Adipocyte (in vitro differentiated cells): Measurements from ENCODE around the gene NHP2.
"Not testable (repeated sequence)": the region's sequence is repeated elsewhere in the genome, so short reads cannot be mapped to it uniquely, and the experiment has no call there.

ENCODE experiments used
- DNase-seq: peaks from one replicate; pipeline ENCODE4 v3.0.0-alpha.2; 2015; ENCODE audit warnings: low read depth
- H3K27me3 ChIP-seq: replicated peaks from 2 replicates; pipeline ENCODE4 v1.7.0; 2013; ENCODE audit warnings: mild to moderate bottlenecking, low read length, moderate library complexity; ENCODE audit not compliant: control insufficient read depth, insufficient read depth
- H3K36me3 ChIP-seq: 2 replicates; pipeline ENCODE4 v1.7.0; 2013; ENCODE audit warnings: low read length, mild to moderate bottlenecking, moderate library complexity; ENCODE audit not compliant: control insufficient read depth, insufficient read depth, severe bottlenecking
- H3K4me1 ChIP-seq: 2 replicates; pipeline ENCODE4 v1.7.0; 2013; ENCODE audit warnings: mild to moderate bottlenecking, low read length, moderate library complexity; ENCODE audit not compliant: control insufficient read depth, insufficient read depth
- H3K4me3 ChIP-seq: 2 replicates; pipeline ENCODE4 v1.7.0; 2013; ENCODE audit warnings: mild to moderate bottlenecking, low read length, moderate library complexity
- H3K9ac ChIP-seq: 2 replicates; pipeline ENCODE4 v1.7.0; 2013; ENCODE audit warnings: mild to moderate bottlenecking, low read length, moderate library complexity
- H3K9me3 ChIP-seq: 2 replicates; pipeline ENCODE4 v1.7.0; 2013; ENCODE audit warnings: mild to moderate bottlenecking, low read length, moderate library complexity; ENCODE audit not compliant: control insufficient read depth

The NHP2 gene

DNA sequence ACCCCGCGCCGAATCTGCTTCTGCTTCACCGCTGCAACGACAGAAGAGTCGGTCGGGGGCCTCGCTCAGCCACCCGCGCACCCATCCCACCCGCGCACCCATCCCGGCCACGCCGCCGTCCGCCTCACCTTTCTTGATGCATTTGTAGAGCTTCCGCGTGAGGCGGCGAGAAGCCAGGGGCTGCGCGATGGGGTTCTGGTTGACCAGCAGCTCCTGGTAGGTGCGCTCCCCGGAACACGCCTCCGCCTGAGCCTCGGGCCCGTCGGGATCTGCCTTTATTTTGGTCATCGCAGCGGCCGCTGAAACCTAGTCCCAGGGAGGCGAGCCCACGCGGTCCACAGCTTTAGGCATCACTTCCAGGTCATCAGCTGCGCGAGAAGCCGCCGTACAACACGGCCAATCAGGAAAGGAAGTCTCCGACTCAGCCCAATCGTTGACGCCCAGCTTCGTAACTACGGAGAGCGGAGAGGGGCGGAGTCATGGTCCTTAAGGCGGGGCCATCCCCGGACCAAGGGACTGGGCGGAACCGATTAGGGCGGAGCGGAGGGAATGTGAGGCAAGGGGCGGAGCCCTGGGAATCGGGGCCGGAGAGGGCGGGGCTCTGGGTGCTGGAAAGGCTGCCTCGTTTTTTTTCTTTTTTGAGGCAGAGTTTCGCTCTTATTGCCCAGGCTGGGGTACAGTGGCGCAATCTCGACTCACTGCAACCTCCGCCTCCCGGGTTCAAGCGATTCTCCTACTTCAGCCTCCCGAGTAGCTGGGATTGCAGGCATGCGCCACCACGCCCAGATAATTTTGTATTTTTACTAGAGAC, at the start of gene NHP2:
Gene NHP2 (minus strand): TSS at position 356 of the 811 bp plus-strand sequence. CDS start 68 bp downstream, at position 288.
- H3K9ac ChIP-seq: peak within 1 kb of the TSS; percentile 87
- H3K9me3 ChIP-seq: no peaks in the 10 kb centered on the region
- H3K4me3 ChIP-seq: peak within 1 kb of the TSS; percentile 85
- DNase-seq: peak; percentile 100
- peaks cover 23% of the 10 kb centered on the region for H3K4me1 ChIP-seq
- no peaks in the 10 kb centered on the region for H3K27me3 ChIP-seq
- peaks cover 24% of the 10 kb centered on the region for H3K36me3 ChIP-seq

DNA sequence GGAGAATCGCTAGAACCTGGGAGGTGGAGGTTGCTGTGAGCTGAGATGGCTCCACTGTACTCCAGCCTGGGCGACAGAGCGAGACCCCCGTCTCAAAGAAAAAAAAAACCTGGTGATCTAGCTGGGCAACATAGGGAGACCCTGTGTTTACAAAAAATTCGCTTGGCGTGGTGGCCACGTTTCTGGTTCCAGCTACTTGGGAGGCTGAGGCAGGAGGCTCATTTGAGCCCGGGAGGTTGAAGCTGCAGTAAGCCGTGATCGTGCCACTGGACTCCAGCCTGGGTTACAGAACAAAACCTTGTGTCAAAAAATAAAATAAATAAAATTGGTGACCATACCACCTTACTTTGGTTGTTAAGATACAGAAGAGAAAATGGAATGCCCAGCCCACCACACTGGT, 48.9 kb upstream of the NHP2 start:
- no peak for DNase-seq
- Histone ChIP-seq H3K9ac (no peak overlapping the region), H3K36me3 (peaks cover 16% of the 10 kb centered on the region), H3K4me3 (no peak overlapping the region), H3K4me1 (peaks cover 18% of the 10 kb centered on the region), H3K9me3 (no peaks in the 10 kb centered on the region), H3K27me3 (no peaks in the 10 kb centered on the region)

DNA sequence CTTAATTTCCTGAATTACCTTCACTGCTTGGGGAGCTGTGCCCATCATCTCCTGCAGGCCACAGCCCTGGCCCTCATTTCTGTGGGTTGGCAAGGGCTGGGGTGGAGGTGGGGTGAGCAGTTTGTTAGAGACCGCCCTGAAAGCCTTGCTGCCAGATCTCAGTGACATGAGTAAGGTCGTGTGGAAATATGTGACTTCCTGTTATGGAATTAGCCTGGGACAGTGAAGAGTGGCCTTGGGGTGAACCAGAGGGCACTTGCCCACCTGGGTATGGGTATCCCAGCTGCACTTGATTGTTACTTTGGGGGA, 48.2 kb upstream of the NHP2 start:
- Histone ChIP-seq H3K4me3 (no peak overlapping the region), H3K9me3 (no peaks in the 10 kb centered on the region), H3K27me3 (no peaks in the 10 kb centered on the region), H3K9ac (no peak overlapping the region), H3K4me1 (peaks cover 12% of the 10 kb centered on the region), H3K36me3 (peaks cover 10% of the 10 kb centered on the region)
- DNase-seq: no peak

DNA sequence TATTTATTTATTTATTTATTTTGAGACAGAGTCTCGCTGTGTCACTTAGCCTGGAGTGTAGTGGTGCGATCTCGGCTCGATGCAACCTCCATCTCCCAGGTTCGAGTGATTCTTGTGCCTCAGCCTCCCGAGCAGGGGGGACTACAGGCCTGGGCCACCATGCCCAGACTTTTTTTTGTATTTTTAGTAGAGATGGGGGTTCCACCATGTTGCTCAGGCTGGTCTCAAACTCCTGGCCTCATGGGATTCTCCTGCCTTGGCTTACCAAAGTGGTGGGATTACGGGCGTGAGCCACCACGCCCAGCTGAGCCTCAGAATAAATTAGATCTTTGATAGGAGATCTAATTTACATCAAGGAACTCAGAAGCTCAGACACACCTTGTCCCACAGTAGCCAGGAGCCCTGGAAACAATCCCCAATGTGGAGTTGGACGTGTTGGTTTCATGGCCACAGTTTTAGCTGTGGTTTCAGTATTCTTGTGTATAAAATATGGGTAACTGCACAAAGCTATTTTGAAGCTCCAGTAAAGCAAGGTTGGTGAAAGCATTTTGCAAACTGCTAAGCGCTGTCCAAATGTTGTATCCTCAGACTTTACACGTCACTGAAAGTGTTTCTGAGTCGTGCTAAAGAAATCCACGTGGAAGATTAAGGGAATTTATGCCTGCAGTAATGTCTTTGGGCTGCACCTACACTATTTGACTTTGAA, 47.7 kb upstream of the NHP2 start:
- H3K4me1 ChIP-seq: peaks cover 7% of the 10 kb centered on the region
- H3K9me3 ChIP-seq: no peaks in the 10 kb centered on the region
- no peak for DNase-seq
- H3K4me3 ChIP-seq: no peak overlapping the region
- H3K36me3 ChIP-seq: peaks cover 5% of the 10 kb centered on the region
- H3K27me3 ChIP-seq: no peaks in the 10 kb centered on the region
- no peak overlapping the region for H3K9ac ChIP-seq

DNA sequence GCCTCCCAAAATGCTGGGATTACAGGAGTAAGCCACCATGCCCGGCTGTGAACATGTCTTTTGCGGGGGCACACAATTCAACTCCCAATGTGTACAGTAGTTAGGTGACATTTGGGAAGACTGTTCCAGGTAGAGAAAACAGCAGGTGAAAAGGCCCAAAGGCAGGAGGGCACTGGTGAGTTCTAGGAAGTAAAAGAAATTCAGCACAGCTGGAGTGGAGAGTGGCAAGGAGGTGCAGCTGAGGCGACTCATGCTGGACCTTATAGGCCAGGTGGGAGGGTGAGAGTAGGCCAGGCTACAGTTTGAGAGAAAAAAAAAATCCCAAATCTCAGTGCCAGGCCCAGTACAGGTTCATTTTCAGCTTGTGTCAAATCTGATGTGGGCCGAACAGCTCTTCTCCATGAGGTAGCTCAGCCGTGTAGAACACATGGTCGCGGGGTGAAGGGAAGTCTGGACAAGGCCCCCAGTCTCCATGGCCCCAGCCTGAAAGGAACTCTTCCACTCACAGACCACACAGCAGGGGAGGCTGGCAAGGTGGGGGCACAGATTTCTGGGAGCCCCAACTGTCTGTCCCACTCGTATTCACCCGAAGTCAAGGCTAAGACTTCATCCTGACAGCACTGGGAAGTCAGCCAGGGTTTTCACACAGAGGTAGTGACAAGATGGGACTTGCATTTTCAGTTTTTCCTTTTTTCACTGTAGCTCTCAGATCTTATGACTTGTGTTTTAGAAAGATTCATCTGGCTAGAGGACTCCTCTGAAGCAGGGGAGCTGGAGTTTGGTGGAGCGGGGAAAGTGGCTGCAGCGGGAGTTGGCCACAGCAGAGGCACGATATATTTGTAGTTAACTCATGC, 46.1 kb upstream of the NHP2 start:
- H3K4me1 ChIP-seq: no peaks in the 10 kb centered on the region
- DNase-seq: no peak
- peaks cover 3% of the 10 kb centered on the region for H3K27me3 ChIP-seq
- H3K9ac ChIP-seq: no peak overlapping the region
- no peak overlapping the region for H3K4me3 ChIP-seq
- H3K9me3 ChIP-seq: no peaks in the 10 kb centered on the region
- H3K36me3 ChIP-seq: no peaks in the 10 kb centered on the region

DNA sequence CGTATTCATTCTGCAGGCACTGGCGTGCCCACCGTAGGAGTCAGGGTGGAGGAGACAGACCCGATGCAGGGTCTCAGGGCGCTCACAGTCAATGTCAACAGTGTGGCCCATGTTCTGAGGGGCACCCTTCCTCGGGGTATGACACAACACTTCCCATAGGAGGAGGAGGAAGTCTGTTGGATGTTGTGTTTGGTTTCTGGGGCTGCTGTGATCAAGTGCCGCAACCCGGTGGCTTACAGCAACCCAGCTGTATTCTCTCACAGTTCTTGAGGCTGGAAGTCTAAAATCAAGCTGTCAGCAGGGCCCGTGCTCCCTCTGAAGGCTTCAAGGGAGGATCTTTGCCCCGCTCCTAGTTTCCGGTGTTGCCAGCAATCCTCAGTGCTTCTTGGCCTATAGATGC, 45.0 kb upstream of the NHP2 start:
- H3K4me3 ChIP-seq: no peak overlapping the region
- H3K27me3 ChIP-seq: peaks cover 14% of the 10 kb centered on the region
- H3K9ac ChIP-seq: no peak overlapping the region
- H3K36me3 ChIP-seq: no peaks in the 10 kb centered on the region
- H3K4me1 ChIP-seq: no peaks in the 10 kb centered on the region
- no peaks in the 10 kb centered on the region for H3K9me3 ChIP-seq
- no peak for DNase-seq

DNA sequence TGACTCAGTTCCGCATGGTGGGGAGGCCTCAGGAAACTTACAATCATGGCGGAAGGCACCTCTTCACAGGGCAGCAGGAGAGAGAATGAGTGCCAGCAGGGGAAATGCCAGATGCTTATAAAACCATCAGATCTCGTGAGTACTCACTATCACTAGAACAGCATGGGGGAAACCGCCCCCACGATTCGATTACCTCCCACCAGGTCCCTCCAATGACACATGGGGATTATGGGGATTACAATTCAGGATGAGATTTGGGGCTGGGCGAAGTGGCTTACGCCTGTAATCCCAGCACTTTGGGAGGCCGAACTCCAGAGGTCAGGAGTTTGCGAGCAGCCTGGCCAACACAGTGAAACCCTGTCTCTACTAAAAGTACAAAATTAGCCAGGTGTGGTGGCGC, 44.5 kb upstream of the NHP2 start:
- not testable (repeated sequence) for DNase-seq, H3K4me3 ChIP-seq, H3K4me1 ChIP-seq, H3K36me3 ChIP-seq, H3K9me3 ChIP-seq, H3K9ac ChIP-seq
- H3K27me3 ChIP-seq: peaks cover 19% of the 10 kb centered on the region

DNA sequence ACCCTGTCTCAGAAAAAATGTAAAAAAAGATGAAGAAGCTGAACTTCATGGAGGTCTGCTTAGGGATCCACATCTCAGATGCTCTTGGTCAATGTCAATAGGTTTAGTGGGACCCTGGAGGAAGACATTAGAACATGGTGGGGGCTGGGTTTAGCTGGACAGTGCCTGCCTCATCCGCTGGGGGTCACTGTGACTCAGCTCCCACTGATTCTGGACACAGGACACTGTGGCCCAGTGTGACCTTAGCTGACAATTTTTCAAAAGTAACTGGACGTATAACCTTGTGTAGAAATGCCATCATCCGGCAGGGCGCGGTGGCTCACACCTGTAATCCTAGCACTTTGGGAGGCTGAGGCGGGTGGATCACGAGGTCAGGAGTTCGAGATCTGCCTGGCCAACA, 43.3 kb upstream of the NHP2 start:
- H3K36me3 ChIP-seq: no peaks in the 10 kb centered on the region
- no peaks in the 10 kb centered on the region for H3K9me3 ChIP-seq
- H3K27me3 ChIP-seq: peaks cover 23% of the 10 kb centered on the region
- no peaks in the 10 kb centered on the region for H3K4me1 ChIP-seq
- no peak for DNase-seq
- H3K4me3 ChIP-seq: no peak overlapping the region
- H3K9ac ChIP-seq: no peak overlapping the region

DNA sequence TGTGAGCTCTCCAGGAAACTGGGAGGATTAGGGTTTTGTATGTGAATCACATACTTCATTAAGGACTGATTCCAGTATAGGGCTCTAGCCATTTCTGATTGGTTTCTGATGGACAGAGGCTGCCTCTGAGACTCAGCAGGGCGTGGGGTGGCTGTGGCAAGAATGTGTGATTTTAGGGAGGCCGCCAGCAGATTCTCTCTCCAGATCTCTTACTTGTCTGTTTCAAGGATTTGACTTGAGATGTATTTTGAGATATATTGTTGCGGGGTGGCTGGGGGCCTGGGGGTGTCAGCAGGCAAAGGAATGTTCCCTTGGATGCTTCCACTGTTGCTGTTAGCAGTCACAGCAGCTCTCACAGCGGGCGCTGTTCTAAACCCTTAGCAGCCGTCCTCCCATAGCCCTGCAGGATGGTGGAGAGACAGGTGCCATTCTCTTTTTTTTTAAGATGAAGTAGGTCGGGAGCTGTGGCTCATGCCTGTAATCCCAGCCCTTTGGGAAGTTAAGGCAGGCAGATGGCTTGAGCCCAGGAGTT, 42.7 kb upstream of the NHP2 start:
- no peak overlapping the region for H3K4me3 ChIP-seq
- H3K4me1 ChIP-seq: no peaks in the 10 kb centered on the region
- DNase-seq: no peak
- no peaks in the 10 kb centered on the region for H3K36me3 ChIP-seq
- H3K9ac ChIP-seq: no peak overlapping the region
- no peaks in the 10 kb centered on the region for H3K9me3 ChIP-seq
- H3K27me3 ChIP-seq: peaks cover 23% of the 10 kb centered on the region

DNA sequence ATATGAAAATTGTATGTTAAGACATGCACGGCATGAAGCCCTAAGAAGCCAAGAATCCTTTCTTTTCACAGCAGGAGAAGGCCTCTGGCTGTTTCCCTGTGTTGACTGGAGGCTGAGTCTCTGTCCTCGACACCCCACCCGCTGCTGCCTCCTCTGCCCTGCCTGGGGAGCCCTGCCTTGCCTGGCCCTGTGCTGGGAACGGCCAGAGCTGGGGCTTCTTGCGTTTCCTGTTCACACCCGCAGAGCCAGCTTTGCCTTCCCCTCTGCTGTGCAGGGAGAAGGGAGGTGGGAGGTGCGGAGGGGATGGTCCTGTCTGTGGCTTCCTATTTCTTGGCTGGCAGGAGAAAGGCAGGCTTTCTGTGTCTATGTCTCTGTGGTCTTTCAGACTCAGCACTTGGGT, 40.3 kb upstream of the NHP2 start:
- Histone ChIP-seq H3K36me3 (no peaks in the 10 kb centered on the region), H3K9ac (no peak overlapping the region), H3K9me3 (no peaks in the 10 kb centered on the region), H3K4me1 (no peaks in the 10 kb centered on the region), H3K4me3 (no peak overlapping the region), H3K27me3 (peaks cover 23% of the 10 kb centered on the region)
- DNase-seq: no peak

DNA sequence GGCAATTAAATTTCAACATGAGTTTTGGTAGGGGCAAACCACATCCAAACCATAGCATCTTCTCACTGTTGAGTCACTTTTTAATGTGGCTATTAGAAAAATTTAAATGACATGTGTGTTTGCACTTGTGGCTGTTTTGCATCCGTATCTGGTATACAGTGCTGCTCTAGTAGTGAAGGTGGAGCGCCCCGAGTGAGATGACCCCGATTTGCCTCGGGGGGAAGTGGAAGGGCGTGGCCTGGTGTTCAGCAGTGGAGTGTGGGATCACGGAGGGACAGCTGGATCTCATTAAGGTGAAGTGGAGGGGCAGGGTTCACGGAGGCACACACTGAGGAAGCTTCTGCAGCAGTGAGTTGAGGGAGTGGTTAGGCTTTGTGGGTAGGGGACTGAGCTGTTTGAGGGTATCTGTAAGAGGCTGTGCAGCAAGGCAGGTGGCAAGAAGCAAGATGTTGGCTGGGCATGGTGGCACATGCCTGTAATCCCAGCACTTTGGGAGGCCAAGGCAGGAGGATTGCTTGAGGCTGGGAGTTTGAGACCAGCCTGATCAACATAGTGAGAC, 39.6 kb upstream of the NHP2 start:
- peaks cover 23% of the 10 kb centered on the region for H3K27me3 ChIP-seq
- no peak overlapping the region for H3K9ac ChIP-seq

More for the DNA sequence above, 39.6 kb upstream of the NHP2 start:
- Histone ChIP-seq H3K9me3 (no peaks in the 10 kb centered on the region), H3K36me3 (no peaks in the 10 kb centered on the region), H3K4me1 (no peaks in the 10 kb centered on the region), H3K4me3 (no peak overlapping the region)
- no peak for DNase-seq
